Heart left ventricle (tissue), 16 donors: ENCODE data around the gene UCP1. TPM values are rescaled to one million over a fixed set of nuclear protein-coding genes. Genes with fewer than 3 reads are reported as not detected.

Source experiments
- ATAC-seq, 4 donors: fragments of 200-7000 bp; cut with Tn5 transposase; one replicate each; pipeline ENCODE4 v1.9.1; 2020 to 2022; ENCODE audit warnings: moderate library complexity in 4 of 4, mild to moderate bottlenecking in 3 of 4, moderate number of reproducible peaks in 1 of 4
- DNase-seq, 5 donors: peaks; one replicate each; pipeline ENCODE4 v3.0.0-alpha.2; 2020
- H3K27ac ChIP-seq, 12 donors: fragments of 200-600 bp; sonication (generic) in 4 of 12; one replicate each; pipeline versions ENCODE4 v1.5.0 to v1.8.0; 2016 to 2022; ENCODE audit warnings: mild to moderate bottlenecking in 2 of 12
- H3K27me3 ChIP-seq, 9 donors: fragments of 200-600 bp; sonication (generic) in 2 of 9; one replicate each; pipeline versions ENCODE4 v1.5.1 to v1.8.0; 2016 to 2022; ENCODE audit warnings: mild to moderate bottlenecking in 3 of 9
- H3K36me3 ChIP-seq, 9 donors: fragments of 200-600 bp; sonication (generic) in 2 of 9; one replicate each; pipeline versions ENCODE4 v1.5.0 to v1.8.0; 2018 to 2022; ENCODE audit warnings: mild to moderate bottlenecking in 2 of 9
- H3K4me1 ChIP-seq, 12 donors: fragments of 200-600 bp; sonication (generic) in 4 of 12; one replicate each; pipeline versions ENCODE4 v1.5.0 to v1.8.0; 2016 to 2022; ENCODE audit warnings: mild to moderate bottlenecking in 3 of 12
- H3K4me3 ChIP-seq, 12 donors: fragments of 200-600 bp; sonication (generic) in 4 of 12; one replicate each; pipeline versions ENCODE4 v1.5.0 to v1.8.0; 2017 to 2022; ENCODE audit warnings: mild to moderate bottlenecking in 9 of 12, moderate library complexity in 4 of 12
- H3K9me3 ChIP-seq, 12 donors: fragments of 200-600 bp; sonication (generic) in 4 of 12; one replicate each; pipeline versions ENCODE4 v1.5.0 to v1.8.0; 2016 to 2022; ENCODE audit warnings: mild to moderate bottlenecking in 1 of 12
- POLR2A ChIP-seq, 2 donors: fragments of 450-650 bp; IDR thresholded peaks; one replicate each; pipeline ENCODE4 v1.6.1; 2017; ENCODE audit warnings: antibody characterized with exemption in 2 of 2, mild to moderate bottlenecking in 2 of 2, moderate library complexity in 2 of 2
- WGBS, 4 donors: extraction: QIAGEN DNeasy Blood & Tissue Kit in 2 of 4; methylation state at CpG; one replicate each; pipeline versions ENCODE4 v1.1.5 to v1.1.7; 2013 to 2018; 5-methylcytosine and 5-hydroxymethylcytosine counted together
- intact Hi-C, 10 donors: fragments of 100-400 bp; cut with DNase I; formaldehyde crosslinking; loops; one replicate each; pipeline versions ENCODE4 v1.11.1 to v1.14.2; 2022
- polyA plus RNA-seq, 2 donors: library from polyadenylated mRNA; stranded (reverse); fragments of 200-250 nt; gene quantifications; one replicate each; pipeline ENCODE4 v1.2.3, GENCODE V29; 2013
- total RNA-seq, 9 donors: library from RNA; depleted of rRNA in 2 of 9; stranded (reverse); fragments of >200 nt in 2 of 9; fragmentation: NEBNext Ultra II Directional in 3 of 9; extraction: Animal tissue kit (Norgen Biotek cat#: 25700) in 3 of 9; gene quantifications; one replicate each; pipeline versions ENCODE4 v1.1.0 to v1.2.4, GENCODE V29; 2016 to 2023
- TF ChIP-seq, protein P1 (sequence below), 12 donors: fragments of 200-600 bp; sonication (generic) in 4 of 12; IDR thresholded peaks; one replicate each; pipeline versions ENCODE4 v1.5.0 to v1.8.0; 2018 to 2022; ENCODE audit warnings: antibody characterized with exemption in 12 of 12, mild to moderate bottlenecking in 5 of 12
- donor health status: ischemic (EF 13 %, LVEDD 7.1; RV severe dilation, severe dysfunction).
- donor health status: healthy with polysubstance abuse.
- donor health status: DM: no; HTN: yes; CAD: no.
- donor health status: DM: no; HTN: no; CAD: no.
- donor health status: ischemic (EF 25% LVEDD 6.9; RV normal size, moderate dysfunction).
- donor health status: ischemic (EF 25% LVEDD 5.7; RV mildly dilated, moderate dysfunction).
- donor health status: healthy.
- donor health status: DM: yes; HTN: yes; CAD: no.
- donor health status: ischemic (EF 35%, LVEDD 5.7; RV mildly dilated, moderate dysfunction).
- donor health status: nonischemic (EF 11% LVEDD 7.7; RV severe dilation, severe dysfunction).
- donor health status: DM: yes; HTN: yes; CAD: no.
- donor health status: PGD.
- donor health status: ischemic (EF 29% LVEDD 5.4; RV normal size, mild dysfunction).
- donor health status: nonischemic (EF 23%, LVEDD 6.1; RV moderate dilation, normal function).

The UCP1 gene
- total and polyA plus RNA-seq, 11 donors, result 0.14 TPM; not detected in 10

DNA sequence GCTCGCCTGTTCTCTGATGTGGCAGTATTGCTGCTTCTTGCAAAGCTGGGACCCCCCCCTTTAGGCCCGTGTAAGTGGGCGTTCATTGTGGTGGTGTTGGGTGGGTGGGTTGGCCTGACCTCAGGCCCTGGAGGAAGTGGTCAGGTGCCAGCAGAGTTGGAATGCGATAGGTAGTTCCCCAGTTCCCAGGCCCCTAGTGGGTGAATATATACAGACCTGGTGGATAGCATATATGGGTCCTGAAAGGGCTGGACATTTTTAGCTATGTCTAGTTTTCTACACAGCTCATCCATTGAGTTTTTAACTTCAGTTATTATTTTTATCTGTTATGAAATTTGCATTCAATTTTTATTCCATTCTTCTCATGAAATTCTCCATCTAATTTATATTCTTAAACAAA lies 35.8 kb upstream of the UCP1 start:
- H3K9me3 ChIP-seq, result no peaks in the 10 kb centered on the region
- intact Hi-C loops, result loop anchor here in 3 of 10 donors (5.0 to 10.0 kb wide), 2 partner anchors 80 to 82 kb away; partner anchors contain the start of gene ELMOD2 (in 3 of the 3)
- no peaks in the 10 kb centered on the region for H3K27me3 ChIP-seq
- H3K4me1 ChIP-seq, result peaks cover 4 to 32% (median 11%) of the 10 kb centered on the region in 12 donors
- H3K27ac ChIP-seq, result peak overlapping the region in 5 of 12 donors; percentile 35 to 82 (median 62)
- no peaks in the 10 kb centered on the region for H3K36me3 ChIP-seq
- no peak for TF ChIP-seq POLR2A (IDR thresholded peaks at IDR 0.05)
- TF ChIP-seq, protein P1, sequence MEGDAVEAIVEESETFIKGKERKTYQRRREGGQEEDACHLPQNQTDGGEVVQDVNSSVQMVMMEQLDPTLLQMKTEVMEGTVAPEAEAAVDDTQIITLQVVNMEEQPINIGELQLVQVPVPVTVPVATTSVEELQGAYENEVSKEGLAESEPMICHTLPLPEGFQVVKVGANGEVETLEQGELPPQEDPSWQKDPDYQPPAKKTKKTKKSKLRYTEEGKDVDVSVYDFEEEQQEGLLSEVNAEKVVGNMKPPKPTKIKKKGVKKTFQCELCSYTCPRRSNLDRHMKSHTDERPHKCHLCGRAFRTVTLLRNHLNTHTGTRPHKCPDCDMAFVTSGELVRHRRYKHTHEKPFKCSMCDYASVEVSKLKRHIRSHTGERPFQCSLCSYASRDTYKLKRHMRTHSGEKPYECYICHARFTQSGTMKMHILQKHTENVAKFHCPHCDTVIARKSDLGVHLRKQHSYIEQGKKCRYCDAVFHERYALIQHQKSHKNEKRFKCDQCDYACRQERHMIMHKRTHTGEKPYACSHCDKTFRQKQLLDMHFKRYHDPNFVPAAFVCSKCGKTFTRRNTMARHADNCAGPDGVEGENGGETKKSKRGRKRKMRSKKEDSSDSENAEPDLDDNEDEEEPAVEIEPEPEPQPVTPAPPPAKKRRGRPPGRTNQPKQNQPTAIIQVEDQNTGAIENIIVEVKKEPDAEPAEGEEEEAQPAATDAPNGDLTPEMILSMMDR (IDR thresholded peaks at IDR 0.05), result no peak
- 82 to 98% (median 87%) methylated on average over 4 of the region's 4 CpGs for WGBS, 4 donors
- H3K4me3 ChIP-seq, result no peak overlapping the region
- DNase-seq (no peak), ATAC-seq (no peak)

DNA sequence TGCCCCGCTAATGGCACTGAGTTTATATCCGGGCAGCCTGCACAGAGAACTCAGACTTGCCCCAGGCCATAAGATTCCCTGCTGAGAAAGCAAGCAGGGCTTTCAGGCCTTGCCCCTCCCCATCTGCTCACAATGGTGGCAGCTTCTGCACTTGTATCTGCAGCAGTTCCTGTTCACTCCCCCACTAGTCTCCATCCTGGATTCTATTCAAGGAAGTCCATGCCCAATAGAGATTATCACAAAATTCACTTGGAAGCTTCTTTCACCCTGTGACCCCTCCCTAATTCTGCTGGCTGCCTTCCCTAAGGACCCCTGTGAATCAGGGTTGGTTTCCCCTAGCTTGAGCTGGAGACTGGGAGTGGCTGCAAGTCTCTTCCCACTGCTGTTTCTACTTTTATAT lies 34.5 kb upstream of the UCP1 start:
- Histone ChIP-seq H3K9me3 (no peaks in the 10 kb centered on the region), H3K4me3 (no peak overlapping the region), H3K36me3 (no peaks in the 10 kb centered on the region), H3K27ac (peak overlapping the region in 10 of 12 donors; percentile 35 to 82 (median 72)), H3K4me1 (peaks cover 4 to 26% (median 10%) of the 10 kb centered on the region in 12 donors), H3K27me3 (no peaks in the 10 kb centered on the region)
- ATAC-seq (peak; percentile 56 to 87 (median 76)), DNase-seq (peak in 4 of 5 donors; percentile 36 to 62 (median 50))
- TF ChIP-seq, protein P1 (IDR thresholded peaks at IDR 0.05), result no peak
- TF ChIP-seq POLR2A (IDR thresholded peaks at IDR 0.05), result no peak
- 31 to 100% (median 54%) methylated on average over 1 to 2 of the region's 2 CpGs for WGBS, 4 donors
- intact Hi-C loops, result loop anchor here in 3 of 10 donors (5.0 to 10.0 kb wide), 2 partner anchors 78 to 81 kb away; partner anchors contain the start of gene ELMOD2 (in 3 of the 3)

DNA sequence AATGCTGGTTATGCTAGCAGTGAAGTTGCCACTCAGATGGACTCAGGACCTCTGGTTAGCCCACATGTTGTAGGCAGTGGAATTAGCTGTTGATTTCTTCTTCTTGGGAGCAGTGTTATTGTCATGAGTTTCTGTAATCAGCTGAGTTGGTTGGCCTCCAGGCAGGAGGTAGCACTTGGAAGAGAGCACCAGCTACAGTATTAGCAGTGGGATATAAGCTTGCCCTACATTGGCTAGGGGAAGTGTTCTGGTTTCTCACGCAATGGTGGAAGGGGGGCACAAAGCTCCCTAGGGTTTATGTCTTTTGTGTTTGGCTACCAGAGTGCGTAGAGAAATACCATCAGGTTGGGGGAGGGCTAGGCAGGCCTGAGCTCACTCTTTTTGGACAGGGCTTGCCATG lies 34.0 kb upstream of the UCP1 start:
- peak in 3 of 4 donors; percentile 27 to 70 (median 51) for ATAC-seq
- H3K27ac ChIP-seq, result peak overlapping the region in 11 of 12 donors; percentile 10 to 82 (median 62)
- intact Hi-C loops, result loop anchor here in 3 of 10 donors (5.0 to 10.0 kb wide), 2 partner anchors 78 to 80 kb away; partner anchors contain the start of gene ELMOD2 (in 3 of the 3)
- H3K36me3 ChIP-seq, result no peaks in the 10 kb centered on the region
- peaks cover 4 to 26% (median 10%) of the 10 kb centered on the region in 12 donors for H3K4me1 ChIP-seq
- H3K9me3 ChIP-seq, result no peaks in the 10 kb centered on the region
- TF ChIP-seq POLR2A (IDR thresholded peaks at IDR 0.05), result no peak
- TF ChIP-seq, protein P1 (IDR thresholded peaks at IDR 0.05), result no peak
- no peak overlapping the region for H3K4me3 ChIP-seq
- H3K27me3 ChIP-seq, result no peaks in the 10 kb centered on the region
- 59 to 81% (median 75%) methylated on average over 2 of the region's 2 CpGs for WGBS, 4 donors
- DNase-seq, result no peak

DNA sequence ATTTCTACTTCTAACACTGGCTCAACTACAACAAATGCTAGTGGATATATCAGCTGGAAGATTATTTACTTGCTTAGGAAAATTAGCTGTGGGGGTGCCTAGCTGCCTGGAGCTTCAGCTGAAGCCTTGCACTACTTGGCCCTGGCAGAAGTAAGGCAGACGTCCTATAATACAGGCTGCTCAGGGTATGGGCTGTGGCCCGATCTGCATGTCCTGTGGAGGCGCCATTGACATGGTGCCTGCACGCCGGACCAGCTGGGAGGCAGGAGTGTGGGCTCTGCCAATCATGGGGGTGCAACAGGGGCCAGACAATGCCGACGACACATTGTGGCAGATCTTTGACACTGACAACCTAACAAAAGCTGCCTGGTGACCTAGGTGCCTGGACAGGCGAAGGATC lies 31.6 kb upstream of the UCP1 start:
- no peaks in the 10 kb centered on the region for H3K9me3 ChIP-seq
- H3K27ac ChIP-seq, result no peak overlapping the region
- H3K27me3 ChIP-seq, result no peaks in the 10 kb centered on the region
- peaks cover 4 to 26% (median 10%) of the 10 kb centered on the region in 12 donors for H3K4me1 ChIP-seq
- no peaks in the 10 kb centered on the region for H3K36me3 ChIP-seq
- TF ChIP-seq, protein P1 (IDR thresholded peaks at IDR 0.05), result no peak
- no peak for TF ChIP-seq POLR2A (IDR thresholded peaks at IDR 0.05)
- WGBS, 4 donors, result 83 to 89% (median 87%) methylated on average over 8 of the region's 8 CpGs
- ATAC-seq (no peak), DNase-seq (no peak)
- no peak overlapping the region for H3K4me3 ChIP-seq
- intact Hi-C loops, result loop anchor here in 3 of 10 donors (5.0 to 10.0 kb wide), 2 partner anchors 76 to 78 kb away; partner anchors contain the start of gene ELMOD2 (in 3 of the 3)
